Measurements from ENCODE around the gene TRERF1. TPM values are rescaled to one million over a fixed set of nuclear protein-coding genes. Genes with fewer than 3 reads are reported as not detected.

TRERF1 gene
- total RNA-seq, 1 experiment from 2014 or later: 22.3 TPM

GRCh38 chr6:42257063-42257462 lies 194.7 kb downstream of the TRERF1 start:
- peaks cover 44% of the 10 kb centered on the region for H3K36me3 Mint-ChIP-seq

GRCh38 chr6:42255050-42255449 lies 196.7 kb downstream of the TRERF1 start:
- peaks cover 34% of the 10 kb centered on the region for H3K4me1 Mint-ChIP-seq
- DNase-seq (ENCODE audit: low spot score) (no peak), ATAC-seq (no peak)
- POLR2A ChIA-PET: no interaction called here
- H3K36me3 Mint-ChIP-seq: peaks cover 53% of the 10 kb centered on the region
- H3K27ac Mint-ChIP-seq: no peak overlapping the region
- CTCF ChIA-PET: no interaction called here
- TF ChIP-seq ZNF512 (CRISPR knock-in tag; IDR thresholded peaks at IDR 0.05; ENCODE audit: borderline replicate concordance): no peak
- TF ChIP-seq OVOL2 (CRISPR knock-in tag; IDR thresholded peaks at IDR 0.05; ENCODE audit: borderline replicate concordance): no peak
- no peak for TF ChIP-seq MLX (CRISPR knock-in tag; IDR thresholded peaks at IDR 0.05)
- TF ChIP-seq ATF3 (CRISPR knock-in tag; conservative IDR thresholded peaks at IDR 0.05): no peak
- no peak for TF ChIP-seq PRDM15 (CRISPR knock-in tag; IDR thresholded peaks at IDR 0.05)
- no peaks in the 10 kb centered on the region for H3K9me3 Mint-ChIP-seq
- no peaks in the 10 kb centered on the region for H3K27me3 Mint-ChIP-seq (ENCODE audit: low read depth)
- H3K4me3 Mint-ChIP-seq: no peak overlapping the region

More at GRCh38 chr6:42257063-42257462, 194.7 kb downstream of the TRERF1 start:
- ChIA-PET POLR2A (no interaction called here), CTCF (interaction anchor here (1.0 kb wide), 1 partner anchor 291 kb away, joined by 6 read pairs; no protein-coding TSS in a partner anchor)
- no peak for TF ChIP-seq FOXP4 (CRISPR knock-in tag; IDR thresholded peaks at IDR 0.05)
- no peak for TF ChIP-seq CREM (CRISPR knock-in tag; IDR thresholded peaks at IDR 0.05)
- TF ChIP-seq OVOL2 (CRISPR knock-in tag; IDR thresholded peaks at IDR 0.05; ENCODE audit: borderline replicate concordance): no peak
- TF ChIP-seq SMAD4 (CRISPR knock-in tag; IDR thresholded peaks at IDR 0.05): no peak
- no peak for TF ChIP-seq GTF2I (CRISPR knock-in tag; conservative IDR thresholded peaks at IDR 0.05)
- ATAC-seq: no peak
- DNase-seq (ENCODE audit: low spot score): no peak
- peak overlapping the region; percentile 95 for H3K27ac Mint-ChIP-seq
- no peaks in the 10 kb centered on the region for H3K27me3 Mint-ChIP-seq (ENCODE audit: low read depth)
- peak overlapping the region; percentile 18; the same call in 1 of the 2 replicates for H3K4me3 Mint-ChIP-seq
- H3K9me3 Mint-ChIP-seq: no peaks in the 10 kb centered on the region
- H3K4me1 Mint-ChIP-seq: peaks cover 43% of the 10 kb centered on the region

GRCh38 chr6:42254505-42254904 lies 197.2 kb downstream of the TRERF1 start:
- no peaks in the 10 kb centered on the region for H3K27me3 Mint-ChIP-seq (ENCODE audit: low read depth)
- ATAC-seq: no peak
- ChIA-PET CTCF (no interaction called here), POLR2A (no interaction called here)
- H3K9me3 Mint-ChIP-seq: no peaks in the 10 kb centered on the region
- H3K4me3 Mint-ChIP-seq: no peak overlapping the region
- peaks cover 32% of the 10 kb centered on the region for H3K4me1 Mint-ChIP-seq
- TF ChIP-seq MLX (CRISPR knock-in tag; IDR thresholded peaks at IDR 0.05) (no peak), ZMAT4 (CRISPR knock-in tag; IDR thresholded peaks at IDR 0.05) (no peak), FOXK1 (CRISPR knock-in tag; IDR thresholded peaks at IDR 0.05) (no peak), EMX1 (CRISPR knock-in tag; IDR thresholded peaks at IDR 0.05) (no peak), ZNF423 (CRISPR knock-in tag; IDR thresholded peaks at IDR 0.05) (no peak), ZNF396 (CRISPR knock-in tag; IDR thresholded peaks at IDR 0.05; ENCODE audit: borderline replicate concordance) (no peak), JUN (CRISPR knock-in tag; IDR thresholded peaks at IDR 0.05) (no peak), ZNF138 (CRISPR knock-in tag; conservative IDR thresholded peaks at IDR 0.05) (no peak)
- peaks cover 59% of the 10 kb centered on the region for H3K36me3 Mint-ChIP-seq
- H3K27ac Mint-ChIP-seq: no peak overlapping the region
- no peak for DNase-seq (ENCODE audit: low spot score)

Measured in WTC11 (cell line).